Occipital lobe (tissue), 2 donors: Measurements from ENCODE around the gene NSMCE1. TPM values are rescaled to one million over a fixed set of nuclear protein-coding genes. Genes with fewer than 3 reads are reported as not detected.

Experiments used
- DNase-seq: peaks from one replicate; lab custom pipeline; 2025; lab: John Stamatoyannopoulos, UW
- total RNA-seq: library from RNA; depleted of rRNA; stranded (reverse); fragments of >200 nt; gene quantifications from one replicate; pipeline ENCODE4 v1.2.3, GENCODE V29; 2014

Gene NSMCE1
- total RNA-seq, 1 donor from 2014 or later, result 26.4 TPM

- no peak for DNase-seq
Observed at GRCh38 chr16:27197004-27197403, 71.6 kb downstream of the NSMCE1 start.

GRCh38 chr16:27195941-27196595 is 72.5 kb downstream of the NSMCE1 start:
- no peak for DNase-seq

DNA sequence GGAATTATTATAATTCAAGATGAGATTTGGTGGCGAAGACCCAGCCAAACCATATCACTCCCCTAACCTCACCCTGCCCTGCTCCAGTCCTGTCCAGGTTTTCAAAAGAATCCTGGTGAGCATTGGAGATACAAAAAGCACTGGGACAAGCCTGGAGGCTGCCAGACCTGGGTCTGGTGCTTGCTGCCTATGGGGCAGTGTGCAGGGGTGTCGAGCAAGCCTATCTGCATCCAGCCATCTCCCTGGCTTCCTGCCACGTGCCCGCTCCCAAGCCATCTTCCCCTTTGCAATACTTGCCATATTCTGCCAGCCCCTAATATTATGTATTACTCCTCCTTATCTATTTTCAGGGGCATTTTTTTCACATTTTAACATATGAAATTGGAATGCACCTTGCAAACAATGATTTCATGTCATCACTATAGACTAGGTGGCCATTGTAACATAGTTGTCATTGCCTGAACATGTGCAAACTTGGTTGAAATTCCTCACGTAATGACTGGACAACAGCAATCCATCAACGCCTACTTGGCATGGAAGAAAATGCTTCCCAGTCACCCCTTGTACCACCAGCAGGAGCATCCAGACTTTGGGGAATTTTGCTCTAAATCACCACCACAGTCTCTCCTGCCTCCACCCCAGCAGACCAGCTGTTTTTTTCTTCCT is 73.4 kb downstream of the NSMCE1 start:
- no peak for DNase-seq

GRCh38 chr16:27193300-27193990 is 75.1 kb downstream of the NSMCE1 start:
- DNase-seq, result no peak

DNA sequence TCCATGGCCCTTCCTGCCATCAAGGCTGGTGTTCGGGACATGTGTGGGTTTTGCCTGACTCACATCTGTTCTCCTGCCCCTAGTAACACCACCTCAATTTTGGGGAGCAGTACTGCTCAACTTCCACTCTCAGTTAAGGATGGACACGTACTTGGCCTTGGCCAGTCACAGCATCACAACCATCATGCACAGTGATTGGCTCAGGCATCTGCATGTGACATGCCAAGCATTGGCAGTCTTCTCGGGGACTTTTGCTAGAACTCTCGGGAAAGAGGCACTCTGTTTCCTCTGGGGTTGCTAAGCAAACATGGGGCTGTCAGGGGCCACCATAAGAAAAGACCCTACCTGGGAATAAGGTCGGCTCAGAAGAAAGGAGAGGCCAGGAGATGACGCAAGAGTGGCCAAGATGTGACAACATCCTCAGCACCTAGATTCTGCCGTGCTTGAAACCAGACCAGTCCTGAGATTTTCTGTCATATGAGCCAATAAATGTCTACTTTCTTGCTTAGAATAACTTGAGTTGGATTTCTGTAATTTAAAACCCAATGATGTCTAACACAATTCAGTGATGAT is 77.1 kb downstream of the NSMCE1 start:
- DNase-seq, result no peak

DNA sequence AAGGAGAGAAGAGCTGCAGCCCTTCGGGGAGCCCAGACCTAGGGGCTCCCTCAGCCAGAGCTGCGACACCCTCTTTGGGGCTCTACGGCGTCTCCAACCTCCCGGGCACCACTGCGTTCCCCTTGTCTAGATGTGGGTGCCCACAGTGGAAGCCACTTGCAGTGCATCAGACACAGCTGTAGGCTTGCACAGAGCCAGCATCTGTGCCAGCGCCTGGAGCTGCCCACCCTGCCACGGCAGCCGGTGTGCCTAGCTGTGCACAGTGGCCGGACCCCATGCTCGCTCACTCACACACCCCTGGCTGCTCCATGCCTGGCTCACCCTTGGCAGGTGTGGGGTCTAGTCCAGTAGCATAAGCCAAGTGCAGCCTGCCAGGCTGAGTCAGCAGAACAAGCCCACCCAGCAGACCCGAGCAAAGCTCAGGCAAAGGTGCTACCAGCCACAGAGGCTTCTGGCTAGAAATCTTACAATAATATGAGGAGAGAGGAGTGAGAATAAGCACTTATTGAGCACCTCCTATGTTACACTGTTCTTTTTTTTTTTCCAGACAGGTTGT is 78.2 kb downstream of the NSMCE1 start:
- no peak for DNase-seq

- DNase-seq, result no peak
Observed at GRCh38 chr16:27189335-27189972, 79.1 kb downstream of the NSMCE1 start.

GRCh38 chr16:27188633-27189032 is 79.9 kb downstream of the NSMCE1 start:
- no peak for DNase-seq

DNA sequence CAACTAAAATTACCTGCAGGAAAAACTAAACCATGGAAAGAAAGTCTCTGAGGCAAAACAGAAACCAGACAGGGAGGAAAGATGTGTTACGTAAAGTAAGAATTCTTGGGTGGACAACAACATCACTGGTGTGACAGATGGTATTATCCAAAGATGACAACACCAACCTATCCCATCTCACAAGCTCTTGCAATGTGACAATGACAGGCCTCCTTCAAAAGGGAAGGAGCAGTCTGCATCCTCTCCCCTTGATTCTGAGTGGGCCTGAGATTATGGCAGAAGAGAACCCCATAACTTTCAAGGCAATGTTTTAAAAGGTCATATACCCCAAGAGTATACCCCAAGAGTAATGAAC is 82.8 kb downstream of the NSMCE1 start:
- DNase-seq, result no peak

- no peak for DNase-seq
Observed at GRCh38 chr16:27182906-27183405, 85.6 kb downstream of the NSMCE1 start.

DNA sequence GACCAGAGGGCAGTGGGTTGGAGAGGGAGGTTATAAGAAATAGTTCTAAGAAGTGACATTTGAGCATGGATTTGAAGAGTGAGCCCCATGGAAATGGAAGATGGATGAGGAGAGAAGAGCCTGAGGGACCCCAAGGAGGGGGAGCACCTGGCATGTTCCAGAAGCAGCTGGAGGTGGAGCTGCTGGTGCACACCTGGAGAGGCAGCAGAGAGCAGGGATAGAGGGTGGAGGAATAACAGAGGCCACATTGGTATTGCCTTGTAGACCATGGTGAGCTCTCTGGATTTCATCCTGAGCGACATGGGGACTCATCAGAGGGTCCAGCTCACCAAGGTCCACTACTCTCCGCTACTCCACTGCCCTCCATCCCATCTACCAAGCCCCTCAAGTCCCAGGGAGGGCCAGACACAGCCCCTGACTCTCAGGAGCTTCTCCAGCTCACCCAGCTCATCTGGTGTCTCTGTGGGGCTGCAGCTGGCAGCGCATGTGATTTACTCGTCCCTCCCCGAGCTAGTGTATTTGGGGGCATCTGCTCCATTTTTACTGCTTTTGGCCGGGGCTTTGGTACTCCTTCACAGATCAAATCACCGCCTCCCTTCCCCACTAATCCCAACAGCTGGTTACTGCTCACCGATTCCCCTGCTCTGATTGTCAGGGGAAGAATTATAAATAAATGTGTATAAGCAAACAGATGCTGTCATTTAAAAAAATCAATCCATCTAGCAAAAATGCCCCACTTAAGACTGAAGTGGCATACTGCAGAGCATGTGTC is 87.4 kb downstream of the NSMCE1 start:
- DNase-seq, result no peak

- DNase-seq, result no peak
Observed at GRCh38 chr16:27179500-27180072, 89.0 kb downstream of the NSMCE1 start.

DNA sequence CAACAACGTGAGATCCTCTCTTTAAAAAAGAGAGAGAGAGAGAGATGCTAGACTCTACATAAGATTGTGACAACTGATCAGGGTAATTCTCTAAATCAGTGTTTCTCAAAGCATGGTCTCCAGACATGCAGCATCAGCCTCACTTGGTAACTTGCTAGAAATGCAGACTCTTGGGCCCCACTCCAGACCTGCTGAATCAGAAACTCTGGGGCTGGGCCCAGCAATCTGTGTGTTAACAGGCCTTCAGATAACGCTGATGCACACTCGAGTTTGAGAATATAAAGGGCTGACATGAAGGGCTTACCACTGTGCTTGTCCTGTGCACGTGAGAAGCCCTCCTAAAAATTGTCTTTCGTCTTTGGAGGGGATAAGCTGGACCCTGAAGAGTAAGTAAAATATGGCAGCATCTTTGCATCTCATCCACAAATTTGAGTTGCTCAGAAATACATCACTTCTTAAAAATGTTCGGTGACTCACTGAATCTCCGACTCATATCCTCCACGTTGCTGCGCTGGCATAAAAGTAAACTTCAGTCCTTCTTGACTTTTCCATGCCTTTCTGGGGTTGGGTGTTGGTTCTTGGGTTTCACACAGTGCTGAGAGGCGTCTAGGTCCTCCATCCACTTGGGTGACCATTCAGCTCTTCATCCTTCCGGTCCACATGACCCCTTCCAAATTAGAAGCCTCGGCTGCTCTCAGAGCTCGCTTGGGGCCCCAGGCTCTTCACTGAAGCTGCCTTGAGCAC is 91.4 kb downstream of the NSMCE1 start:
- no peak for DNase-seq

- DNase-seq, result no peak
Observed at GRCh38 chr16:27175888-27176287, 92.7 kb downstream of the NSMCE1 start.

Other genes with a start within 250 kb of the NSMCE1 start
- gene C16orf82, start 201.8 kb downstream of the NSMCE1 start, total RNA-seq, result not detected
- 1.9 TPM for gene KDM8, start 65.2 kb downstream of the NSMCE1 start, total RNA-seq
- 1.1 TPM for gene IL4R, start 45.2 kb upstream of the NSMCE1 start, total RNA-seq
- not detected for gene IL21R, start 133.4 kb upstream of the NSMCE1 start, total RNA-seq